Liver (tissue), 9 donors: Measurements from ENCODE around the gene ECPAS. TPM values are rescaled to one million over a fixed set of nuclear protein-coding genes. Genes with fewer than 3 reads are reported as not detected.
"Not testable (repeated sequence)": the region's sequence is repeated elsewhere in the genome, so short reads cannot be mapped to it uniquely, and the experiment has no call there.

ENCODE experiments used
- DNase-seq: peaks from one replicate; pipeline ENCODE4 v3.0.0-alpha.2; 2017; ENCODE audit warnings: low spot score
- H3K27ac ChIP-seq, 2 donors: one replicate each; pipeline ENCODE4 v1.7.0; 2013; ENCODE audit warnings: inconsistent platforms in 2 of 2, low read length in 2 of 2, control low read depth in 1 of 2, low read depth in 1 of 2, mild to moderate bottlenecking in 1 of 2
- H3K27me3 ChIP-seq, 4 donors: one replicate each; pipeline versions ENCODE4 v1.6.1 to v1.7.0; 2013; ENCODE audit warnings: low read length in 3 of 4, inconsistent platforms in 1 of 4, mild to moderate bottlenecking in 1 of 4, moderate library complexity in 1 of 4; ENCODE audit not compliant: control insufficient read depth in 4 of 4, insufficient read depth in 4 of 4
- H3K36me3 ChIP-seq, 4 donors: one replicate each; pipeline versions ENCODE4 v1.6.1 to v1.7.0; 2013; ENCODE audit warnings: low read length in 3 of 4, mild to moderate bottlenecking in 3 of 4, low read depth in 1 of 4, moderate library complexity in 1 of 4; ENCODE audit not compliant: control insufficient read depth in 4 of 4, insufficient read depth in 3 of 4
- H3K4me1 ChIP-seq, 4 donors: one replicate each; pipeline versions ENCODE4 v1.6.1 to v1.7.0; 2013; ENCODE audit warnings: low read length in 3 of 4, mild to moderate bottlenecking in 3 of 4, moderate library complexity in 1 of 4; ENCODE audit not compliant: control insufficient read depth in 4 of 4, insufficient read depth in 4 of 4
- H3K4me3 ChIP-seq, 3 donors: one replicate each; pipeline versions ENCODE4 v1.6.1 to v1.7.0; 2013; ENCODE audit warnings: low read length in 3 of 3, control low read depth in 1 of 3, low read depth in 1 of 3, mild to moderate bottlenecking in 1 of 3
- H3K9ac ChIP-seq, 2 donors: one replicate each; pipeline ENCODE4 v1.7.0; 2013; ENCODE audit warnings: low read length in 2 of 2, mild to moderate bottlenecking in 2 of 2, moderate library complexity in 2 of 2, control low read depth in 1 of 2, low read depth in 1 of 2
- H3K9me3 ChIP-seq, 4 donors: one replicate each; pipeline versions ENCODE4 v1.6.1 to v1.7.0; 2013; ENCODE audit warnings: low read length in 3 of 4; ENCODE audit not compliant: control insufficient read depth in 4 of 4
- CTCF ChIP-seq: fragments of 150-350 bp; IDR thresholded peaks from 2 replicates; pipeline ENCODE4 v1.5.1; 2017; ENCODE audit warnings: improper control_type of control experiment, low read depth, low read length; ENCODE audit not compliant: missing input control
- EGR1 ChIP-seq, 2 donors: IDR thresholded peaks; 2 replicates each; pipeline ENCODE4 v1.6.1; 2016 to 2018; ENCODE audit warnings: antibody characterized with exemption in 2 of 2, low read depth in 2 of 2
- FOXA1 ChIP-seq: IDR thresholded peaks from 2 replicates; pipeline ENCODE4 v1.6.1; 2016; ENCODE audit warnings: antibody characterized with exemption
- FOXA2 ChIP-seq: IDR thresholded peaks from 2 replicates; pipeline ENCODE4 v1.6.1; 2016; ENCODE audit warnings: antibody characterized with exemption
- GABPA ChIP-seq, 2 donors: IDR thresholded peaks in 1 of 2; conservative IDR thresholded peaks in 1 of 2; 2 replicates each; pipeline ENCODE4 v1.6.1; 2016; ENCODE audit warnings: antibody characterized with exemption in 2 of 2, mild to moderate bottlenecking in 1 of 2, moderate library complexity in 1 of 2
- HNF4A ChIP-seq, 2 donors: conservative IDR thresholded peaks; 2 replicates each; pipeline ENCODE4 v1.6.1; 2016; ENCODE audit warnings: antibody characterized with exemption in 2 of 2, mild to moderate bottlenecking in 2 of 2
- HNF4G ChIP-seq: IDR thresholded peaks from 2 replicates; pipeline ENCODE4 v1.6.1; 2016; ENCODE audit warnings: antibody characterized with exemption
- JUND ChIP-seq, 2 donors: IDR thresholded peaks; 2 replicates each; pipeline ENCODE4 v1.6.1; 2016; ENCODE audit warnings: antibody characterized with exemption in 2 of 2
- MAX ChIP-seq: IDR thresholded peaks from 2 replicates; pipeline ENCODE4 v1.6.1; 2016; ENCODE audit warnings: antibody characterized with exemption
- RAD21 ChIP-seq, 2 donors: IDR thresholded peaks; 2 replicates each; pipeline ENCODE4 v1.6.1; 2016; ENCODE audit warnings: antibody characterized with exemption in 2 of 2, mild to moderate bottlenecking in 2 of 2
- REST ChIP-seq: IDR thresholded peaks from 2 replicates; pipeline ENCODE4 v1.6.1; 2016; ENCODE audit warnings: antibody characterized with exemption, mild to moderate bottlenecking
- RXRA ChIP-seq, 2 donors: IDR thresholded peaks; 2 replicates each; pipeline ENCODE4 v1.6.1; 2017 to 2018; ENCODE audit warnings: antibody characterized with exemption in 2 of 2, mild to moderate bottlenecking in 1 of 2
- SP1 ChIP-seq: IDR thresholded peaks from 2 replicates; pipeline ENCODE4 v1.6.1; 2018; ENCODE audit warnings: antibody characterized with exemption, mild to moderate bottlenecking
- TAF1 ChIP-seq: conservative IDR thresholded peaks from 2 replicates; pipeline ENCODE4 v1.6.1; 2016; ENCODE audit warnings: antibody characterized with exemption, mild to moderate bottlenecking
- YY1 ChIP-seq: IDR thresholded peaks from 2 replicates; pipeline ENCODE4 v1.6.1; 2016; ENCODE audit warnings: antibody characterized with exemption, mild to moderate bottlenecking
- WGBS: extraction: QIAGEN DNeasy Blood & Tissue Kit; methylation state at CpG from one replicate; pipeline ENCODE4 v1.1.7; 2013; 5-methylcytosine and 5-hydroxymethylcytosine counted together
- polyA plus RNA-seq, 2 donors: library from polyadenylated mRNA; stranded (reverse) in 1 of 2; unstranded in 1 of 2; fragments of 200-250 nt in 1 of 2; fragments of >200 nt in 1 of 2; fragmentation: Nextera tagmentation in 1 of 2; extraction: Ambion mirVana in 1 of 2; gene quantifications; one replicate each; pipeline versions ENCODE4 v1.2.1 to v1.2.3, GENCODE V29; 2013 to 2015
- total RNA-seq, 2 donors: library from RNA; depleted of rRNA; stranded (reverse); fragments of >200 nt; gene quantifications; one replicate each; pipeline ENCODE4 v1.2.3, GENCODE V29; 2014
- donor health status: healthy.
- donor health status: healthy.
- donor health status: healthy.
- donor health status: healthy.
- donor health status: healthy.

ECPAS gene
- total and polyA plus RNA-seq, 4 donors, result 14.7 to 60.8 (median 26.3) TPM

- Histone ChIP-seq H3K9ac (no peak overlapping the region), H3K4me1 (no peaks in the 10 kb centered on the region), H3K9me3 (peaks cover 0 to 2% (median under 1%) of the 10 kb centered on the region in 4 donors), H3K36me3 (no peaks in the 10 kb centered on the region), H3K4me3 (no peak overlapping the region), H3K27ac (no peak overlapping the region), H3K27me3 (no peaks in the 10 kb centered on the region)
- TF ChIP-seq CTCF, result no peak
- no peak for TF ChIP-seq RAD21 (IDR thresholded peaks at IDR 0.05)
- no peak for TF ChIP-seq FOXA2
- TF ChIP-seq YY1, result no peak
- TF ChIP-seq HNF4G, result no peak
- no peak for TF ChIP-seq FOXA1
- no peak for TF ChIP-seq HNF4A (conservative IDR thresholded peaks at IDR 0.05)
- TF ChIP-seq SP1, result no peak
- 86% methylated on average over 2 of the region's 2 CpGs for WGBS
- DNase-seq, result no peak
Observed at GRCh38 chr9:111516061-111516465, 31.9 kb upstream of the ECPAS start.

- TF ChIP-seq JUND (IDR thresholded peaks at IDR 0.05) (no peak), EGR1 (IDR thresholded peaks at IDR 0.05; ENCODE audit: low read depth in 2 of 2) (no peak), RXRA (IDR thresholded peaks at IDR 0.05) (no peak), HNF4A (conservative IDR thresholded peaks at IDR 0.05) (no peak), GABPA (IDR thresholded peaks at IDR 0.05 in 1 of 2, conservative IDR thresholded peaks at IDR 0.05 in 1 of 2) (no peak), HNF4G (no peak), REST (no peak), FOXA1 (no peak), MAX (no peak), FOXA2 (no peak), TAF1 (no peak), RAD21 (IDR thresholded peaks at IDR 0.05) (no peak), SP1 (no peak), YY1 (no peak)
- Histone ChIP-seq H3K9ac (no peak overlapping the region), H3K4me1 (no peaks in the 10 kb centered on the region), H3K27ac (no peak overlapping the region), H3K4me3 (no peak overlapping the region), H3K36me3 (no peaks in the 10 kb centered on the region), H3K27me3 (no peaks in the 10 kb centered on the region), H3K9me3 (peaks cover 0 to 2% (median under 1%) of the 10 kb centered on the region in 4 donors)
- no peak for DNase-seq
Observed at GRCh38 chr9:111514967-111515366, 30.8 kb upstream of the ECPAS start.

GRCh38 chr9:111511581-111511980 lies 27.4 kb upstream of the ECPAS start:
- H3K36me3 ChIP-seq, H3K9me3 ChIP-seq, H3K9ac ChIP-seq, H3K4me3 ChIP-seq, DNase-seq, H3K27me3 ChIP-seq, H3K27ac ChIP-seq, H3K4me1 ChIP-seq: not testable (repeated sequence)
- WGBS, result 90% methylated on average over 6 of the region's 6 CpGs
